Dermis blood vessel endothelial cell (primary cell): ENCODE data around the gene LRRC3. TPM values are rescaled to one million over a fixed set of nuclear protein-coding genes. Genes with fewer than 3 reads are reported as not detected.

ENCODE experiments used
- DNase-seq: peaks from one replicate; pipeline ENCODE4 v3.0.0; 2010
- total RNA-seq: library from RNA; depleted of rRNA; stranded (reverse); fragments of >200 nt; gene quantifications from 2 replicates; pipeline ENCODE4 v1.2.3, GENCODE V29; 2014

LRRC3 gene
- total RNA-seq, 1 donor from 2014 or later: 1.9 TPM

GRCh38 chr21:44440241-44441040 lies 14.9 kb upstream of the LRRC3 start:
- DNase-seq: no peak

- DNase-seq: no peak
These were observed 14.3 kb upstream of the LRRC3 start for GRCh38 chr21:44441041-44441400.

- no peak for DNase-seq
These were observed 13.6 kb upstream of the LRRC3 start for GRCh38 chr21:44441581-44442265.

- DNase-seq: no peak
These were observed 12.8 kb upstream of the LRRC3 start for GRCh38 chr21:44442266-44443125.

GRCh38 chr21:44443291-44443890 lies 11.9 kb upstream of the LRRC3 start:
- DNase-seq: no peak

- no peak for DNase-seq
These were observed 11.4 kb upstream of the LRRC3 start for GRCh38 chr21:44443891-44444285.

GRCh38 chr21:44444286-44444931 lies 10.9 kb upstream of the LRRC3 start:
- DNase-seq: peak; percentile 24

- DNase-seq: no peak
These were observed 10.0 kb upstream of the LRRC3 start for GRCh38 chr21:44445145-44445812.

- no peak for DNase-seq
These were observed 6.6 kb upstream of the LRRC3 start for GRCh38 chr21:44448651-44449131.

- DNase-seq: no peak
These were observed 5.6 kb upstream of the LRRC3 start for GRCh38 chr21:44449473-44450363.

- DNase-seq: no peak
These were observed 4.9 kb upstream of the LRRC3 start for GRCh38 chr21:44450402-44450801.

GRCh38 chr21:44450999-44451398 lies 4.3 kb upstream of the LRRC3 start:
- DNase-seq: no peak

- DNase-seq: no peak
These were observed 2.2 kb upstream of the LRRC3 start for GRCh38 chr21:44453120-44453519.

GRCh38 chr21:44454058-44454457 lies 1.3 kb upstream of the LRRC3 start:
- no peak for DNase-seq

- DNase-seq: peak; percentile 56
These were observed 359 bp downstream of the LRRC3 start for GRCh38 chr21:44455524-44456213.

- DNase-seq: no peak
These were observed 1.1 kb downstream of the LRRC3 start for GRCh38 chr21:44456214-44456914.

GRCh38 chr21:44456915-44457736 lies 1.8 kb downstream of the LRRC3 start:
- no peak for DNase-seq
